GM12875 (cell line): ENCODE results near the gene TAB2.
"Not testable (repeated sequence)": the region's sequence is repeated elsewhere in the genome, so short reads cannot be mapped to it uniquely, and the experiment has no call there.

Experiments
- H3K4me3 ChIP-seq: one replicate; pipeline ENCODE4 v1.5.1; 2011; ENCODE audit warnings: low read depth, low read length, control low read depth
- CTCF ChIP-seq: IDR thresholded peaks from 2 replicates; pipeline ENCODE4 v1.5.1; 2011; ENCODE audit warnings: low read depth, mild to moderate bottlenecking, control low read depth, inconsistent platforms, low read length, moderate library complexity, borderline replicate concordance; ENCODE audit not compliant: insufficient read depth

Gene TAB2

GRCh38 chr6:149340200-149340599 lies 22.7 kb downstream of the TAB2 start:
- TF ChIP-seq CTCF: no peak
- no peak overlapping the region for H3K4me3 ChIP-seq

GRCh38 chr6:149342525-149342924 lies 25.0 kb downstream of the TAB2 start:
- no peak overlapping the region for H3K4me3 ChIP-seq
- TF ChIP-seq CTCF: no peak

- no peak overlapping the region for H3K4me3 ChIP-seq
- TF ChIP-seq CTCF: no peak
Measured at GRCh38 chr6:149343501-149343900, 26.0 kb downstream of the TAB2 start.

GRCh38 chr6:149346078-149346477 lies 28.6 kb downstream of the TAB2 start:
- H3K4me3 ChIP-seq: no peak overlapping the region
- TF ChIP-seq CTCF: no peak

GRCh38 chr6:149347067-149347466 lies 29.6 kb downstream of the TAB2 start:
- no peak overlapping the region for H3K4me3 ChIP-seq
- no peak for TF ChIP-seq CTCF

- H3K4me3 ChIP-seq: not testable (repeated sequence)
Measured at GRCh38 chr6:149349279-149349678, 31.8 kb downstream of the TAB2 start.

GRCh38 chr6:149354009-149354408 lies 36.5 kb downstream of the TAB2 start:
- TF ChIP-seq CTCF: no peak

More at GRCh38 chr6:149354009-149354408, 36.5 kb downstream of the TAB2 start:
- H3K4me3 ChIP-seq: no peak overlapping the region
